K562 (cell line): Measurements from ENCODE around the gene SRRT. TPM values are rescaled to one million over a fixed set of nuclear protein-coding genes. Genes with fewer than 3 reads are reported as not detected.
A peak's percentile ranks its signal among the peaks of the same experiment; 100 is the strongest.

Source experiments
- BRF1 ChIP-seq: IDR thresholded peaks from 3 replicates; pipeline ENCODE4 v1.6.1; 2011; ENCODE audit warnings: borderline replicate concordance, mild to moderate bottlenecking; ENCODE audit not compliant: insufficient read length; ENCODE audit errors: extremely low read depth
- CBX2 ChIP-seq: fragments of 200-600 bp; sonication (generic); IDR thresholded peaks from one replicate; pipeline ENCODE4 v1.6.1; 2012; ENCODE audit warnings: mild to moderate bottlenecking, low read length, inconsistent platforms; ENCODE audit not compliant: insufficient read depth, poor library complexity, severe bottlenecking
- CBX8 ChIP-seq: fragments of 200-600 bp; sonication (generic); IDR thresholded peaks from 2 replicates; pipeline ENCODE4 v1.6.1; 2012; ENCODE audit warnings: borderline replicate concordance, mixed run types, low read depth, mild to moderate bottlenecking, moderate library complexity, mixed read lengths, low read length, control low read depth, inconsistent platforms; ENCODE audit not compliant: poor library complexity, severe bottlenecking; ENCODE audit errors: extremely low read depth
- CTBP1 ChIP-seq: fragments of 450-650 bp; IDR thresholded peaks from 2 replicates; pipeline ENCODE4 v1.6.1; 2016; ENCODE audit warnings: borderline replicate concordance
- CXXC5 ChIP-seq: fragments of 250-450 bp; sonication (Bioruptor Pico); IDR thresholded peaks from 2 replicates; pipeline ENCODE4 v1.8.0; 2022; ENCODE audit warnings: inconsistent platforms, mild to moderate bottlenecking, moderate library complexity
- FOSL1 ChIP-seq: fragments of 200-800 bp; sonication (Bioruptor generic); conservative IDR thresholded peaks from 2 replicates; pipeline ENCODE4 v1.6.1; 2016; ENCODE audit warnings: missing genetic modification characterization, missing compliant biosample characterization
- MTA1 ChIP-seq: fragments of 450-650 bp; IDR thresholded peaks from 2 replicates; pipeline ENCODE4 v1.6.1; 2017; ENCODE audit warnings: borderline replicate concordance
- ZZZ3 ChIP-seq: fragments of 450-650 bp; IDR thresholded peaks from 2 replicates; pipeline ENCODE4 v1.6.1; 2016; ENCODE audit warnings: antibody characterized with exemption, mild to moderate bottlenecking, moderate library complexity
- polyA plus RNA-seq, 8 experiments: library from polyadenylated mRNA; depleted of rRNA in 4 of 8; stranded (reverse) in 5 of 8; unstranded in 3 of 8; fragments of >200 nt; fragmentation: Nextera tagmentation in 2 of 8; fragmentation: Illumina TruSeq in 1 of 8; extraction: Ambion mirVana in 2 of 8; extraction: Trizol in 1 of 8; gene quantifications; 2 replicates each; pipeline versions ENCODE4 v1.2.1 to v1.2.3, GENCODE V29; 2011 to 2014; ENCODE audit warnings: inconsistent platforms in 1 of 8, missing spikeins in 1 of 8
- total RNA-seq, 7 experiments: library from RNA; depleted of rRNA in 6 of 7; stranded (reverse); fragments of >200 nt in 6 of 7; fragmentation: Illumina TruSeq in 2 of 7; extraction: Trizol in 2 of 7; gene quantifications; 2 replicates each; pipeline versions ENCODE4 v1.2.1 to v1.2.3, GENCODE V29; 2011 to 2021; ENCODE audit warnings: low replicate concordance in 1 of 7
- TF ChIP-seq, protein P1 (sequence below): fragments of 450-650 bp; IDR thresholded peaks from one replicate; pipeline ENCODE4 v1.6.1; 2018; ENCODE audit warnings: mild to moderate bottlenecking, moderate library complexity; ENCODE audit not compliant: partially characterized antibody
- TF ChIP-seq, protein P2 (sequence below): sonication (generic); formaldehyde crosslinking; IDR thresholded peaks from 2 replicates; pipeline ENCODE4 v1.8.0; 2023; ENCODE audit warnings: mild to moderate bottlenecking, missing genetic modification reagents
- TF ChIP-seq, protein P3 (sequence below): sonication (generic); formaldehyde crosslinking; IDR thresholded peaks from 2 replicates; pipeline ENCODE4 v1.8.0; 2022; ENCODE audit warnings: mild to moderate bottlenecking, missing genetic modification reagents
- TF ChIP-seq, protein P4 (sequence below): fragments of 250-450 bp; sonication (Bioruptor Pico); IDR thresholded peaks from 2 replicates; pipeline ENCODE4 v1.5.0; 2020; ENCODE audit warnings: mild to moderate bottlenecking, borderline replicate concordance
- TF ChIP-seq, protein P5 (sequence below): fragments of 450-650 bp; IDR thresholded peaks from 2 replicates; pipeline ENCODE4 v1.6.1; 2017; ENCODE audit warnings: antibody characterized with exemption, mild to moderate bottlenecking

The SRRT gene
- total and polyA plus RNA-seq, 9 of the 15 experiments (the other 6 are each of a cell fraction or from before 2014, with no cell fraction given), result 10.3 to 263 (median 84.4) TPM

DNA sequence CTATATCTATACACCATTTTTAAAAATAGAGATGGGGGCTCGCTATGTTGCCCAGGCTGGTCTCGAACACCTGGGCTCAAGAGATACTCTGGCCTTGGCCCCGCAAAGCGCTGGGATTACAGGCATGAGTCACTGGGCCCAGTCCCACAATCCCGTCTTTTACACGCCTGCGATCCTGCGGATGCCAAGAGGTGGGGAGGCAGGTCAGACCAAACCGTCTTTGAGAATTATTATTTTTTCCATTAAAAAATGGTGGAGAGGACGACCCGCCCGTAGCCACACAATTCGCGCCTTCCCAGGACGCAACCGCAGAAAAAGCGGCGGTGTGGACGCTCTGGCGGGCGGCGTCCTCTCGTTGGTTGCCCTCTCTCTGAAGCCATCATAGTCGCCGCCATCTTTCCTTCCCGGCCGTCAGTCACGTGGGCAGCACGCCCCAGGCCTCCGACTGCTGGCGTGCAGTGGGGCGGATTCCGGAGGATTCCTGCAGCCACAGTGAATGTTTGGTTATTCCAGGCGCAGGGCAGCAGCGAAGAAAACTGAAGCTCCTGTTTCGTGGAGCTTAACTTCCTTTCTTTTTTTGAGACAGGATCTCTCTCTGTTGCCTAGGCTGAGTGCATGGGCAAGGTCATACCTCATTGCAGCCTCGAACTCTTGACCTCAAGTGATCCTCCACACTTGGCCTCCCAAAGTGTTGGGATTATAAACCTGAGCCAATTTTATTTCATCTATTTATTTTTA lies 37.6 kb upstream of the SRRT start (continued):
- TF ChIP-seq ZZZ3 (peak; percentile 56; the same call in 1 of the 2 replicates), FOSL1 (tag) (peak; percentile 91), CBX2 (no peak), BRF1 (no peak), CTBP1 (peak; percentile 86), MTA1 (0 out of 2 replicates have a peak, but pooled peaks have one; percentile 64), CXXC5 (CRISPR knock-in tag) (peak; percentile 98), CBX8 (no peak)
- TF ChIP-seq, protein P1, sequence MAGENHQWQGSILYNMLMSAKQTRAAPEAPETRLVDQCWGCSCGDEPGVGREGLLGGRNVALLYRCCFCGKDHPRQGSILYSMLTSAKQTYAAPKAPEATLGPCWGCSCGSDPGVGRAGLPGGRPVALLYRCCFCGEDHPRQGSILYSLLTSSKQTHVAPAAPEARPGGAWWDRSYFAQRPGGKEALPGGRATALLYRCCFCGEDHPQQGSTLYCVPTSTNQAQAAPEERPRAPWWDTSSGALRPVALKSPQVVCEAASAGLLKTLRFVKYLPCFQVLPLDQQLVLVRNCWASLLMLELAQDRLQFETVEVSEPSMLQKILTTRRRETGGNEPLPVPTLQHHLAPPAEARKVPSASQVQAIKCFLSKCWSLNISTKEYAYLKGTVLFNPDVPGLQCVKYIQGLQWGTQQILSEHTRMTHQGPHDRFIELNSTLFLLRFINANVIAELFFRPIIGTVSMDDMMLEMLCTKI, result no peak
- TF ChIP-seq, protein P2, sequence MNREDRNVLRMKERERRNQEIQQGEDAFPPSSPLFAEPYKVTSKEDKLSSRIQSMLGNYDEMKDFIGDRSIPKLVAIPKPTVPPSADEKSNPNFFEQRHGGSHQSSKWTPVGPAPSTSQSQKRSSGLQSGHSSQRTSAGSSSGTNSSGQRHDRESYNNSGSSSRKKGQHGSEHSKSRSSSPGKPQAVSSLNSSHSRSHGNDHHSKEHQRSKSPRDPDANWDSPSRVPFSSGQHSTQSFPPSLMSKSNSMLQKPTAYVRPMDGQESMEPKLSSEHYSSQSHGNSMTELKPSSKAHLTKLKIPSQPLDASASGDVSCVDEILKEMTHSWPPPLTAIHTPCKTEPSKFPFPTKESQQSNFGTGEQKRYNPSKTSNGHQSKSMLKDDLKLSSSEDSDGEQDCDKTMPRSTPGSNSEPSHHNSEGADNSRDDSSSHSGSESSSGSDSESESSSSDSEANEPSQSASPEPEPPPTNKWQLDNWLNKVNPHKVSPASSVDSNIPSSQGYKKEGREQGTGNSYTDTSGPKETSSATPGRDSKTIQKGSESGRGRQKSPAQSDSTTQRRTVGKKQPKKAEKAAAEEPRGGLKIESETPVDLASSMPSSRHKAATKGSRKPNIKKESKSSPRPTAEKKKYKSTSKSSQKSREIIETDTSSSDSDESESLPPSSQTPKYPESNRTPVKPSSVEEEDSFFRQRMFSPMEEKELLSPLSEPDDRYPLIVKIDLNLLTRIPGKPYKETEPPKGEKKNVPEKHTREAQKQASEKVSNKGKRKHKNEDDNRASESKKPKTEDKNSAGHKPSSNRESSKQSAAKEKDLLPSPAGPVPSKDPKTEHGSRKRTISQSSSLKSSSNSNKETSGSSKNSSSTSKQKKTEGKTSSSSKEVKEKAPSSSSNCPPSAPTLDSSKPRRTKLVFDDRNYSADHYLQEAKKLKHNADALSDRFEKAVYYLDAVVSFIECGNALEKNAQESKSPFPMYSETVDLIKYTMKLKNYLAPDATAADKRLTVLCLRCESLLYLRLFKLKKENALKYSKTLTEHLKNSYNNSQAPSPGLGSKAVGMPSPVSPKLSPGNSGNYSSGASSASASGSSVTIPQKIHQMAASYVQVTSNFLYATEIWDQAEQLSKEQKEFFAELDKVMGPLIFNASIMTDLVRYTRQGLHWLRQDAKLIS (CRISPR knock-in tag), result no peak; the same call in 1 of the 2 replicates
- TF ChIP-seq, protein P3, sequence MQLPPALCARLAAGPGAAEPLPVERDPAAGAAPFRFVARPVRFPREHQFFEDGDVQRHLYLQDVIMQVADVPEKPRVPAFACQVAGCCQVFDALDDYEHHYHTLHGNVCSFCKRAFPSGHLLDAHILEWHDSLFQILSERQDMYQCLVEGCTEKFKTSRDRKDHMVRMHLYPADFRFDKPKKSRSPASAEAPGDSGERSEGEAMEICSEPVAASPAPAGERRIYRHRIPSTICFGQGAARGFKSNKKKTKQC (CRISPR knock-in tag), result peak; percentile 65; the same call in 1 of the 2 replicates
- TF ChIP-seq, protein P4, sequence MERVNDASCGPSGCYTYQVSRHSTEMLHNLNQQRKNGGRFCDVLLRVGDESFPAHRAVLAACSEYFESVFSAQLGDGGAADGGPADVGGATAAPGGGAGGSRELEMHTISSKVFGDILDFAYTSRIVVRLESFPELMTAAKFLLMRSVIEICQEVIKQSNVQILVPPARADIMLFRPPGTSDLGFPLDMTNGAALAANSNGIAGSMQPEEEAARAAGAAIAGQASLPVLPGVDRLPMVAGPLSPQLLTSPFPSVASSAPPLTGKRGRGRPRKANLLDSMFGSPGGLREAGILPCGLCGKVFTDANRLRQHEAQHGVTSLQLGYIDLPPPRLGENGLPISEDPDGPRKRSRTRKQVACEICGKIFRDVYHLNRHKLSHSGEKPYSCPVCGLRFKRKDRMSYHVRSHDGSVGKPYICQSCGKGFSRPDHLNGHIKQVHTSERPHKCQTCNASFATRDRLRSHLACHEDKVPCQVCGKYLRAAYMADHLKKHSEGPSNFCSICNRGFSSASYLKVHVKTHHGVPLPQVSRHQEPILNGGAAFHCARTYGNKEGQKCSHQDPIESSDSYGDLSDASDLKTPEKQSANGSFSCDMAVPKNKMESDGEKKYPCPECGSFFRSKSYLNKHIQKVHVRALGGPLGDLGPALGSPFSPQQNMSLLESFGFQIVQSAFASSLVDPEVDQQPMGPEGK (CRISPR knock-in tag), result no peak
- TF ChIP-seq, protein P5, sequence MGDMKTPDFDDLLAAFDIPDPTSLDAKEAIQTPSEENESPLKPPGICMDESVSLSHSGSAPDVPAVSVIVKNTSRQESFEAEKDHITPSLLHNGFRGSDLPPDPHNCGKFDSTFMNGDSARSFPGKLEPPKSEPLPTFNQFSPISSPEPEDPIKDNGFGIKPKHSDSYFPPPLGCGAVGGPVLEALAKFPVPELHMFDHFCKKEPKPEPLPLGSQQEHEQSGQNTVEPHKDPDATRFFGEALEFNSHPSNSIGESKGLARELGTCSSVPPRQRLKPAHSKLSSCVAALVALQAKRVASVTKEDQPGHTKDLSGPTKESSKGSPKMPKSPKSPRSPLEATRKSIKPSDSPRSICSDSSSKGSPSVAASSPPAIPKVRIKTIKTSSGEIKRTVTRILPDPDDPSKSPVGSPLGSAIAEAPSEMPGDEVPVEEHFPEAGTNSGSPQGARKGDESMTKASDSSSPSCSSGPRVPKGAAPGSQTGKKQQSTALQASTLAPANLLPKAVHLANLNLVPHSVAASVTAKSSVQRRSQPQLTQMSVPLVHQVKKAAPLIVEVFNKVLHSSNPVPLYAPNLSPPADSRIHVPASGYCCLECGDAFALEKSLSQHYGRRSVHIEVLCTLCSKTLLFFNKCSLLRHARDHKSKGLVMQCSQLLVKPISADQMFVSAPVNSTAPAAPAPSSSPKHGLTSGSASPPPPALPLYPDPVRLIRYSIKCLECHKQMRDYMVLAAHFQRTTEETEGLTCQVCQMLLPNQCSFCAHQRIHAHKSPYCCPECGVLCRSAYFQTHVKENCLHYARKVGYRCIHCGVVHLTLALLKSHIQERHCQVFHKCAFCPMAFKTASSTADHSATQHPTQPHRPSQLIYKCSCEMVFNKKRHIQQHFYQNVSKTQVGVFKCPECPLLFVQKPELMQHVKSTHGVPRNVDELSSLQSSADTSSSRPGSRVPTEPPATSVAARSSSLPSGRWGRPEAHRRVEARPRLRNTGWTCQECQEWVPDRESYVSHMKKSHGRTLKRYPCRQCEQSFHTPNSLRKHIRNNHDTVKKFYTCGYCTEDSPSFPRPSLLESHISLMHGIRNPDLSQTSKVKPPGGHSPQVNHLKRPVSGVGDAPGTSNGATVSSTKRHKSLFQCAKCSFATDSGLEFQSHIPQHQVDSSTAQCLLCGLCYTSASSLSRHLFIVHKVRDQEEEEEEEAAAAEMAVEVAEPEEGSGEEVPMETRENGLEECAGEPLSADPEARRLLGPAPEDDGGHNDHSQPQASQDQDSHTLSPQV, result peak; percentile 87
